Stimulated activated CD4-positive, alpha-beta T cell treated with anti-CD3 and anti-CD28 coated beads, Interleukin-12 subunit alpha, Interleukin-12 subunit beta, amount 100 ng/mL, for 48 hours (primary cell): ENCODE measurements around the gene RTTN.

Source experiments
- DNase-seq, 3 donors: peaks; one replicate each; pipeline ENCODE4 v3.0.0-alpha.2; 2020; ENCODE audit warnings: low read depth in 2 of 3, low spot score in 1 of 3

The RTTN gene

DNA sequence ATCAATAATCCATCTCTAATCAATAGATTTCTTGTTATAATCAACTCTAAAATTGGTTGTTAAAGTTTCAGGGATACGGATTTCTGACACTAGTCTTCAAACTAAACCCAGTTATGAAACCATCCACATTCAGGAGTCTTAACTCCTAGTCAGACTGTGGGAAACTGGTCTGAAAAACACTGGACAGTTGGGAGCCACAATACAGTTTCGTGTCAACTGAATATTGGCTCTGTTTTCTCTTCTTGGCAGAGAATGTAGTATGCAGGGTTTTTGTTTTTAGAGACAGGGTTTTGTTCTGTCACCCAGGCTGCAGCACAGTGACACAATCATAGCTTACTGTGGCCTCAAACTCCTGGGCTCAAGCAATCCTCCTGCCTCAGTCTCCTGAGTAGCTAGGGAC lies 123.1 kb downstream of the RTTN start:
- DNase-seq: no peak

GRCh38 chr18:70078106-70078505 lies 127.4 kb downstream of the RTTN start:
- DNase-seq: no peak

DNA sequence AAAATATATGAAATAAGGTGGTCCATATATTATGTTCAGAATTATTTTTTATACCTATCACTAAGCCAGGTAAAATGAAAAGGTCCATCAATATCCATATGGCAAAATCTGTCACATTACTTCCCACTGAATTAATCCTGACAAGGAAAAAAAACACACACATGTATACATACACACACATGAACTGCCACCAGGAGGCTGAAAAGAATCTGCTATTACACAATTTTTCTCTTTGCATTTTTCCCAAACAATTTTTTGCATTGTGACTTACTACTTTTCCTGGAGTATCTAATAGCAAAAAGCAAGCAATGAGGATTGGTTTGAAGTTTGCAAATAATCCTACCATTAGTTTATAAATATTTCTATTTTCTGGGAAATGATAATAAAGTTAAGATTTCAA lies 129.6 kb downstream of the RTTN start:
- DNase-seq: no peak

DNA sequence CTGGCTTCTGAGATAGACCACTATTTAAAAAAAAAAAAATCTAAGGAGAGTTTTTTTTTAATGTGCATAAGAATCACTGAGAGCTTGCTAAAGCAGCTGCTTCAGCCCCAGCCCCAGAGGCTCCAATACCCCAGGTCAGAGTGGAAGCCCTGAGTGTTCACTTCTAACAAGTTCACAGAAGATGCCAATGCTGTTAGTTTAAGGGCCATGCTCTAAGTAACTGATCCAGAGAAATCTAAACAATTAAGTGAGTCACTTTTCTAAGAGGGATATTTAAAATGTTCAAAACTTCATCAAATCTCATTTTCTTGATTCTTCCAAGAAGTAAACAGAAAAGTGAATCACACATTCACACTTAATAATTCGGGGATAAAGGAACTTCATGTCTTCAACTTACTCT lies 131.4 kb downstream of the RTTN start:
- no peak for DNase-seq

- no peak for DNase-seq
These were observed 132.1 kb downstream of the RTTN start for GRCh38 chr18:70073432-70073831.

DNA sequence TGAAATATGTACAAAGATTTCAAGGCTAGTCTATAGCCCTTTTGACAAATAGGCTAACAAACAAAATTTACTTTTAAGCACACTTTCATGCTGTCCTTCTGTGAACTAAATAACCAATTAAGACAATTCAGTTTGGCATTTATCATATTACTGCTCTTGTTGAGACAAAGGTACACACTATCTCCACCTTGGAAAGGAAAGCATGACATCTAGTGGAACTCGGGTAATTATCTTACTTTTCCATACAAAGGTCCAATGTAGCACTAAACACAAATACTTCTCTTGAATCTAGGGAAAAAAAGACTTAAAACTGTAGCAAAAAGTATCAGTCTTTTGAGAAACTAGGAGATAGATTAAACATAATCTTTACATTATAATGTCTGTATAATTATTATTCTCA lies 132.8 kb downstream of the RTTN start:
- no peak for DNase-seq

DNA sequence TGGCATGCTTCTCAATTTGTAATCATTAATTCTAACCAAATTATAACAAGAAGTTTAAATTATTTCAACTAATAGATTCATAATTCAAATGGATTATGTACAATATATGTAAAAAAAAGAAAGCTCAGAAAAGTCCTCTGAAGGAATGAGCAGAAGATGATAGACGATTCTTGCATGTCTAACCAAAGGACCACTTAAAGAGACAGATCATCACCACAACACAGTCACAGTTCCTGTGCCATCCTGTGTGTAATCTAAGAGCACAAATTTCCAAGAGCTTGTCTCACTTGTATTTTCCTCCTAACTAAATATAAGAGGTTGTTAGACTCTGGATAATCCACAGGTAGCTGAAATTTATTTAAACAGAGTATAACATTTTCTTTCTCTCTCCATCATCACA lies 135.5 kb downstream of the RTTN start:
- DNase-seq: no peak

GRCh38 chr18:70069382-70069781 lies 136.1 kb downstream of the RTTN start:
- no peak for DNase-seq

- no peak for DNase-seq
These were observed 136.5 kb downstream of the RTTN start for GRCh38 chr18:70068981-70069380.

GRCh38 chr18:70059684-70060083 lies 145.8 kb downstream of the RTTN start:
- DNase-seq: no peak

DNA sequence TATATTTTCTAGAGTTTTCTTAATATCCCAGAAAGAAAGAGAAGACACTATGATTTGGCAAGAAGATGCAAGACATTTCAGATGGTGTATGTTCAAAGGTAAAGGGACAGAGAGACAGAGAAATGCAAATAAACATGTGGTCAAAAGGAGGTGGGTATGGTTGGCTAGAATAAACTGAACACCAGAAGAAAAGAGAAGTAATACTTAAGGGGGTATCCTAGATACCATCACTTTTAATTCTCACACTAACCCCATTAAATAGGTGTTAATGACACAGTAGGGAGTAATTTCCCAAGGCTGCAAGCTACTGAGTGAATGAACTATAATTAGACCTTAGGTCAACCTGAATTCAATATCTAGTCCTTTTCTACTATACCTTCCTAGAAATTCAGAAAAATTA lies 146.6 kb downstream of the RTTN start:
- no peak for DNase-seq

- DNase-seq: no peak
These were observed 157.4 kb downstream of the RTTN start for GRCh38 chr18:70047931-70048603.

DNA sequence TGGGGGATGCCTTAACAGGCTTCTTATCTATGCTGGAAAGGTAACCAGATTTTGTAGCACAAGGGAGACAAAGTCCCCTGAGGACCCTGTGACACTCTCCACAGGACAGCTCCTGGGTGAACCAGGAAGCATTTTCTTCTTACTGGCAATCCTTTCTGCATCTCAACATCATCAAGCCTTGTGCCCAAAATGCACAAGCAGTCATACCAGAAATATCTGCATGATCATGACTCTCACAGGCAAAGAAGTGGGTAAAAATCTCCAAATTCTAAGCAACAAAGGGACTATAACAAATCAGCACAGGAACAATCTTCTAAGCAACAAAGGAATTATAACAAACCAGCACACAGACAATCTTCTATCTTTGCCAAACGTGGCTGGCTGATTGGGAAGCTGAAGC lies 158.7 kb downstream of the RTTN start:
- DNase-seq: no peak

GRCh38 chr18:70046207-70046606 lies 159.3 kb downstream of the RTTN start:
- DNase-seq: no peak

- DNase-seq: no peak
These were observed 160.9 kb downstream of the RTTN start for GRCh38 chr18:70044632-70045031.

DNA sequence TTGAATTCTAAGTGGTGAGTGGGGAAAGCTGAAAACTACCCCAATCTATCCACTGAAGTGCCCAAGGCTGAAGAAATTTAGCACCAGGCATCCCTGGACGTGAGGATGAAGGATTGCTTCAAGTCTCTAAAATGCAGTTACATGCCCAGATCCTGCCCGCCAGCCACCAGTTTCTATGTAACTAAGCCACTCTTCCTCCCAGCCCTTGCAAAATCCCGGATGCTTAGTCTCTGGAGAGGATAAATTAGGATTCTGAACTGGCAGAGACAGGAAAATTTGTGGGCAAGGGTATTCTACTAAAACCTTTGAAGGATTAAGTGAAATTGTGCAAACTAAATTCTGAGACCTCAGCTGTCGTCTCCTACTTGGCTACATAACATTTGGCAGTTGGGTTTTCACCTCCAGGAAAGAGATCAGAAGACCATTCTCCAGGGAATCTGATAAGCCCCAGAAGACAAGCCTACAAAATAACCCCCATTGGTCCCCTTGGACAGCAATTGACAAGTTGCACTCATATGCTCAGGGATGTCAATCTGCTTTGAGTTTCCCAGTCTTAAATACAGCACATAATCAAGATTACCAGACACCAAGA lies 163.9 kb downstream of the RTTN start:
- DNase-seq: no peak

- DNase-seq: no peak
These were observed 166.3 kb downstream of the RTTN start for GRCh38 chr18:70039186-70039585.

DNA sequence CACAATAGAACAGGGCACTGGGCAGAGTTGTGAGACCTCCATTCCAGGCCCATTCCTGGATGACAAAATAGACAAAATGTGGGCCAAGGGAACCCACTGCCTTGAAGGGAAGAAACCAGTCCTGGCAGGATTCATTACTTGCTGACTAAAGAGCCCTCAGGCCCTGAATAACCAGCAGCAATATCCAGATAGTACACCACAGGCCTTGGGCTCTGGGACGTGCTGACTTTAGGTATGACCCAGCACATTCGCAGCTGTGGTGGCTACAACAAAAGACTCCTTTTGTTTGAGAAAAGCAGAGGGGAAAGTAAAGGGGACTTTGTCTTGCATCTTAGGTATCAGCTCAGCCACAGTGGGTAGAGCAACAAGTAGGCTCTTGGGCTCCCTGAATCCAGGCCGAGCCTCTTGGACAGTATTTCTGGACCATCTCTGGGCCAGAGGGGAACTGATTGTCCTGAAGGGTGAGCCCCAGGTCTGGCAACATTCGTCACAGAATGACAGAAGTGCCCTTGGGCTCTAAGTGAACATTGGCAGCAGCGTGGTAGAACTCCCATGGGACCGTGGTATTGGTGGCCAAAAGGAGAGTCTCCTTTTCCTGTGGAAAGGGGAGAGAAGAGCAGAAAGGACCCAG lies 167.9 kb downstream of the RTTN start:
- DNase-seq: no peak

DNA sequence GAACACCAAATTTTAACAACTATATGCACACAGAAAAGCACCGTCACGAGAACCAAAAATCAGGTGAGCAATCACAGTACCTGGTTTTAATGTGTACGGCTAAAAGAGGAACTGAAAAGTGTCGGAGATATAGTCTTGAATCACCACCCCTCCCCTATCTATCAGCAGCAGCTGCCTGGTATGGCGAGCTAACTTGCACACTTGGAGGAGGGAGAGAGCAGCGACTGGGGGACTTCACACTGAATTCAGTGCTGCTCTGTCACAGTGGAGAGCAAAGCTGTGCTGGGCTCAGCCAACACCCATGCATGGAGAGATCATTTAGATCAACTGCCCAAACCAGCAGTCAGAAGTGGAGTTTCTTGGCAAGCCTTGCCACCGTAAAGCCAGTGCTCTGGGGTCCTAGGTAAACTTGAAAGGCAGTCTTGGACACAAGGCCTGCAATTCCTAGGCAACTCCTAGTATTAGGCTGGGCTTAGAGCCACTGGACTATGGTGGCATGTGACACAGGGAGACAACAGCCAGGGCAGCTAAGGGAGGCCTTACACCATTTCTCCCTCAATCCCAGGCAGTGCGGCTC lies 168.6 kb downstream of the RTTN start:
- DNase-seq: no peak

GRCh38 chr18:70036168-70036567 lies 169.3 kb downstream of the RTTN start:
- DNase-seq: no peak

GRCh38 chr18:70031221-70031620 lies 174.3 kb downstream of the RTTN start:
- no peak for DNase-seq

DNA sequence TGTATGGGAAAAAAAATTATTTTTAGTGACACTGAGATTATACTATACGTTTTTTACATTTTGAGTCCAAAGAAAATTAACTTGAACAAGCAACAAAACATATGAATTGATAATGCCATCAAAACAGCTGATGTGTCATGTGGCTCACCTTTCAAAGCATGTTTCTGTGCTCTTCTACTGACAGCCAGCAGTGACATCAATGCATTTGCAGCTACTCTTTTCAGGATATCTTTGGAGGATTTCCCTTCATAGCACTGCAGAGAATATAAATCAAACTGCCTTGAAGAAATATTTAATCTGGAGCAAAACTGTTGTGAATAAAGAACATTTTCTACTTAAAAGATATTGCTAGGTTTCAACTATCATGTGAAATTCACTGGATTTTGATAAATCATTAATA lies 174.8 kb downstream of the RTTN start:
- DNase-seq: no peak
